Calu3 (cell line): Measurements from ENCODE around the gene PLK4. TPM values are rescaled to one million over a fixed set of nuclear protein-coding genes. Genes with fewer than 3 reads are reported as not detected.

Source experiments
- Bru-seq: library from RNA; stranded (reverse); fragments of 400-500 nt; gene quantifications from one replicate; lab custom pipeline; 2021; lab: Mats Ljungman, UMichigan
- BruChase-seq, 2 experiments: library from RNA; stranded (reverse); fragments of 400-500 nt; gene quantifications; one replicate each; lab custom pipeline; 2021; lab: Mats Ljungman, UMichigan
- BruUV-seq: library from RNA; stranded (reverse); fragments of 400-500 nt; replicated peaks from 2 replicates; lab custom pipeline; 2021; lab: Mats Ljungman, UMichigan
- CTCF ChIA-PET: fragments of 300-600 bp; sonication (Branson Sonifier 250); formaldehyde crosslinking; loops from one replicate; lab custom pipeline; 2022; ENCODE audit warnings: antibody characterized with exemption; lab: Charles Lee
- DNase-seq: peaks from one replicate; pipeline ENCODE4 v3.0.0; 2022
- H3K27ac Mint-ChIP-seq: one replicate; pipeline ENCODE4 v1.8.0; 2022; ENCODE audit warnings: mixed read lengths; ENCODE audit not compliant: unreplicated experiment
- H3K27me3 Mint-ChIP-seq: one replicate; pipeline ENCODE4 v1.8.0; 2022; ENCODE audit warnings: mixed read lengths; ENCODE audit not compliant: unreplicated experiment
- H3K36me3 Mint-ChIP-seq: one replicate; pipeline ENCODE4 v1.8.0; 2022; ENCODE audit warnings: mild to moderate bottlenecking, moderate library complexity, mixed read lengths; ENCODE audit not compliant: insufficient read depth, unreplicated experiment
- H3K4me1 Mint-ChIP-seq: one replicate; pipeline ENCODE4 v1.8.0; 2022; ENCODE audit warnings: mild to moderate bottlenecking, low read depth, mixed read lengths; ENCODE audit not compliant: unreplicated experiment
- H3K4me3 Mint-ChIP-seq: one replicate; pipeline ENCODE4 v1.8.0; 2022; ENCODE audit warnings: mild to moderate bottlenecking, low read depth, moderate library complexity, mixed read lengths; ENCODE audit not compliant: unreplicated experiment
- H3K9me3 Mint-ChIP-seq: one replicate; pipeline ENCODE4 v1.8.0; 2022; ENCODE audit warnings: low read depth, mixed read lengths; ENCODE audit not compliant: unreplicated experiment
- intact Hi-C: fragments of 100-400 bp; cut with micrococcal nuclease; formaldehyde crosslinking; loops from one replicate; pipeline ENCODE4 v1.10.0; 2022; ENCODE audit not compliant: unreplicated experiment
- long read RNA-seq: library from polyadenylated mRNA; stranded (forward); transcript quantifications from one replicate; pipeline ENCODE4 v2.0.0, GENCODE V29; 2022
- total RNA-seq: library from RNA; stranded (reverse); gene quantifications from 2 replicates; pipeline ENCODE4 v1.2.3, GENCODE V29; 2022
- TF ChIP-seq, protein P1 (sequence below): fragments of 200-600 bp; IDR thresholded peaks from one replicate; pipeline ENCODE4 v1.8.0; 2022; ENCODE audit warnings: antibody characterized with exemption; ENCODE audit not compliant: unreplicated experiment

Gene PLK4
- total RNA-seq (17.7 and 22.3 TPM in 2 replicates), Bru-seq, nascent RNA (percentile 86 among the genes with signal in this experiment), BruChase-seq, experiment 1, labeled RNA remaining after a 6-hour chase (percentile 71 among the genes with signal in this experiment), BruChase-seq, experiment 2, labeled RNA remaining after a 2-hour chase (percentile 87 among the genes with signal in this experiment)
- long read RNA-seq, partial matches to known transcripts: 1 of 14 reads
- long read RNA-seq, other reads (novel, unspliced or antisense): 7 of 14 reads

DNA sequence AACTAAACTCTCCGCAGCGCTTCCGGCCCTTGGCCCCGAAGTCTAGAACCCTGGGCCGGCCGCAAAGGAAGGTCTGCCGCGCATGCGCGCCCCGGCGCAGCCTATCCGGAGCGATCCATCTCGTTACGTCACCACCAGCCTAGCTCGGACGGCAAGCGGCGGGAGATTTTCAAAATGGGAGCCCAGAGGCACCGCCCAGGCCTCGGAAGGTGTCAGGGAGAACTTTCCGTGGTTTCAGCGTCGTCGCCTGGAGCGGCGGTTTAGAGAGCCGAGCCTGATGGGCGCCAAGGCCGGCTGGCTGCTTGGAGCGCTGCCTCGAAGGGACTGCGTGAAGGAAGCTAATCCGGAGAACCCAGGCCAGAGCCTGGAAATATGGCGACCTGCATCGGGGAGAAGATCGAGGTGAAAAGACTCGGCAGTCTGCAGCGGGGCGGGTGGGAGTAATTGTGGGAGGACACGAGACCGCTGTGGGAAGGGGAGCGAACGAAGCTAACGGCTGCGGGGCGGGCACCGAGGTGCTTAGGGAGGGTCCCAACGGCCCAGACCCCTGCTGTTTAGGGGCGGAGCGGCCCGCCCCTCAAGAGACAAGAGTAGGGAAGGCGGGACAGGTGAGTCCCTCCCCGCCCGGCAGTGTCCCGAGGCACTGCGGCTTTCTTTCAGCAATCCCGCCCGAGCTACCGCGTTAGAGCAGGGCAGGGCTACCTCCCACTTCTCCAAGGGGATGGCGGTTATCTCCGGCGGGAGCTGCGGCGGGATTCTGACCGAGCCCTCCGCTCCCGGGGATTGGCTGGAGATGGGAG lies at the start of gene PLK4:
TSS of gene PLK4 (plus strand) at position 131 of the 800 bp plus-strand sequence. CDS start at position 373, 242 bp downstream.
- intact Hi-C loops: no loop called here
- no TSS peak for BruUV-seq
- CTCF ChIA-PET: interaction anchor here (0.7 to 1.2 kb wide), 2 partner anchors 99 to 180 kb away, joined by 3 read pairs; partner anchors contain the start of gene LARP1B
- H3K4me1 Mint-ChIP-seq: no peaks in the 10 kb centered on the region
- H3K36me3 Mint-ChIP-seq: peaks cover 26% of the 10 kb centered on the region
- H3K9me3 Mint-ChIP-seq: no peaks in the 10 kb centered on the region
- DNase-seq: peak; percentile 92
- TF ChIP-seq, protein P1, sequence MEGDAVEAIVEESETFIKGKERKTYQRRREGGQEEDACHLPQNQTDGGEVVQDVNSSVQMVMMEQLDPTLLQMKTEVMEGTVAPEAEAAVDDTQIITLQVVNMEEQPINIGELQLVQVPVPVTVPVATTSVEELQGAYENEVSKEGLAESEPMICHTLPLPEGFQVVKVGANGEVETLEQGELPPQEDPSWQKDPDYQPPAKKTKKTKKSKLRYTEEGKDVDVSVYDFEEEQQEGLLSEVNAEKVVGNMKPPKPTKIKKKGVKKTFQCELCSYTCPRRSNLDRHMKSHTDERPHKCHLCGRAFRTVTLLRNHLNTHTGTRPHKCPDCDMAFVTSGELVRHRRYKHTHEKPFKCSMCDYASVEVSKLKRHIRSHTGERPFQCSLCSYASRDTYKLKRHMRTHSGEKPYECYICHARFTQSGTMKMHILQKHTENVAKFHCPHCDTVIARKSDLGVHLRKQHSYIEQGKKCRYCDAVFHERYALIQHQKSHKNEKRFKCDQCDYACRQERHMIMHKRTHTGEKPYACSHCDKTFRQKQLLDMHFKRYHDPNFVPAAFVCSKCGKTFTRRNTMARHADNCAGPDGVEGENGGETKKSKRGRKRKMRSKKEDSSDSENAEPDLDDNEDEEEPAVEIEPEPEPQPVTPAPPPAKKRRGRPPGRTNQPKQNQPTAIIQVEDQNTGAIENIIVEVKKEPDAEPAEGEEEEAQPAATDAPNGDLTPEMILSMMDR: no peak
- peak within 1 kb of the TSS; percentile 91 for H3K27ac Mint-ChIP-seq
- peak within 1 kb of the TSS; percentile 88 for H3K4me3 Mint-ChIP-seq
- no peaks in the 10 kb centered on the region for H3K27me3 Mint-ChIP-seq

DNA sequence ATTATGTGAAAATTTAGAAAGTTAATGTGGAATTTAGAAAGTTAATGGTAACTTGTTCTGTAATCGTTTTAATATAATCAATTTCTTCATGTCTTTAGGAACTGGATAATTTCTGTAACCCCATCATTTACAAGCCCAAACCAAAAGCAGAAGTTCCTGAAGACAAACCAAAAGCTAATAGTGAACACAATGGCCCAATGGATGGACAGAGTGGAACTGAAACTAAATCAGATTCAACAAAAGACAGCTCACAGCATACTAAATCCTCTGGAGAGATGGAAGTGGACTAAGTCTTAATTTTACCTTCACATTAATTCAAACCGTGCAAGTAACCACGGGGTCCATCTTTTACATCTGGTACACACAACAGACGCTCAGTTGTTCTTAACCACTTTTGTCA lies 48.1 kb upstream of the PLK4 start:
- CTCF ChIA-PET: no interaction called here
- no TSS peak for BruUV-seq
- no peak overlapping the region for H3K27ac Mint-ChIP-seq
- intact Hi-C loops: no loop called here
- no peaks in the 10 kb centered on the region for H3K4me1 Mint-ChIP-seq
- H3K4me3 Mint-ChIP-seq: no peak overlapping the region
- TF ChIP-seq, protein P1: no peak
- no peaks in the 10 kb centered on the region for H3K9me3 Mint-ChIP-seq
- no peaks in the 10 kb centered on the region for H3K27me3 Mint-ChIP-seq
- no peaks in the 10 kb centered on the region for H3K36me3 Mint-ChIP-seq
- no peak for DNase-seq

DNA sequence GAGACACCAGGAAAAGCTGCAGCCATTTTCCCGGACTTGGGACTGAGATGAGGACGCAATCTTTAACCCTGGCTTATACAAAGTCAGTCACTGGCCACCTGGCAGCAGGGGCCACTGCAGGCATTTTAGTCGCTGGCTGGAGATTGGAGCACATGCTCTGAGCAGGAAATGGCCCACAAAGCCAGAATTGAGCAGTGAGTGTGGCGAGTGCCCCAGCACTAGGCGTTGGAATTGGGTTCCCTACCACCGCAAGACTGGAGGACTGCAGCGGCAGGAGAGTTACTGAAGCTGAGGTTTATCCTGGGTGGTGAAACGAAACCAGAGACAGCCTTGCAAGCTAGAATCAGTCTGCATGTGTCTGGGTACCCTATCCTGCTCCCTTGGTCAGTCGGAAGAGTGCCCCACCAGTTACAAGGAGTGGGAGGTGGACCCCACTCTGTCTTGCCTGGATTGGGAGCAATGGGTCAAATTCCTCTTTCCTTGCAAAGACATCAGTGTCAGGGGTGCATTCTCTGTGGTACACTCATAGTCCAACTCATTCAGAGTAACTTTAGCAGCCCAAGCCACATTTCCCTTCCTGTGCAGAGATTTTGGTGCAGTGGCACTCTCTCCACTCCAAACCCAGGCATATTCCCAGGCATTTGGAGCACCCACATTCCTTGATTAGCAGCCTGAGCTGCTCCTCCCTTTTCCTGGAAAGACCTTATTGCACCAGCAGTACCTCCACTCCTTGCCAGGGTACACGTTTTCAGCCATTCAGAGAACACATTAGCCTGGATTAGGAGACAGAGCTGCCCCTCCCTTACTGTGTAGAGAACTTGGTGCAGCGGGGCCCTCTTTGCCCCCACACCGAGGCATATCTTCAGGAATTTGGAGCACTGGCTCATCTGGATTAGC lies 36.7 kb upstream of the PLK4 start:
- H3K4me1 Mint-ChIP-seq: no peaks in the 10 kb centered on the region
- H3K9me3 Mint-ChIP-seq: peaks cover 7% of the 10 kb centered on the region
- no peak overlapping the region for H3K4me3 Mint-ChIP-seq
- intact Hi-C loops: no loop called here
- no peaks in the 10 kb centered on the region for H3K27me3 Mint-ChIP-seq
- no peaks in the 10 kb centered on the region for H3K36me3 Mint-ChIP-seq
- DNase-seq: no peak
- CTCF ChIA-PET: no interaction called here
- TF ChIP-seq, protein P1: no peak
- no TSS peak for BruUV-seq
- H3K27ac Mint-ChIP-seq: no peak overlapping the region

DNA sequence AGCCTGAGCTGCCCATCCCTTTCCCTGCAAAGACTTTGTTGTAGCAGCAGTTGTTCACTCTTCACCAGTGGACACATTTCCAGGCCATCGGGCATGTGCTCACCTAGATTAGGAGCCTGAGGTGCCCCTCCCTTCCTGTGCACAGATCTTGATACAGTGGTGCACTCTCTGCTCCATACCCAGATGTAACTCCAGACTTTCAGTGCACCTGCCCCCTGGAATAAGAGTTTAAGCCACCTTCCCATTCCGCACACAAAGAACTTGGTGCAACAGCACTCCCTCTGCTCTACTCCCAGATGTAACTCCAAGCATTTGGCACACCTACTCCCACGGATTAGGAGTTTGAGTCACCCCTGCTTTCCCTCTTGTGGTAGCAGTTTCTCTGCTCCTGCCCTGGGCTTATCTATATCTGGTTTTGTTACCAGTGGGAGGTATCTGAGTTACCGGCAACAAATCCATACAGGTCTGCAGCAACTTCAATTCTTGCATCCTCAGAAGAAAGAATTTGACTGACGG lies 36.0 kb upstream of the PLK4 start:
- H3K36me3 Mint-ChIP-seq: no peaks in the 10 kb centered on the region
- no peak overlapping the region for H3K27ac Mint-ChIP-seq
- no peak overlapping the region for H3K4me3 Mint-ChIP-seq
- H3K27me3 Mint-ChIP-seq: no peaks in the 10 kb centered on the region
- peaks cover 10% of the 10 kb centered on the region for H3K9me3 Mint-ChIP-seq
- CTCF ChIA-PET: no interaction called here
- intact Hi-C loops: no loop called here
- no TSS peak for BruUV-seq
- TF ChIP-seq, protein P1: no peak
- no peak for DNase-seq
- H3K4me1 Mint-ChIP-seq: no peaks in the 10 kb centered on the region
